ENCODE results near the gene CACFD1. TPM values are rescaled to one million over a fixed set of nuclear protein-coding genes. Genes with fewer than 3 reads are reported as not detected.

The CACFD1 gene
- total RNA-seq, 1 experiment from 2014 or later = 27.0 TPM

GRCh38 chr9:133452562-133452961, 7.2 kb upstream of the CACFD1 start:
- Histone ChIP-seq H3K36me3 (ENCODE audit: control insufficient read depth, insufficient read depth, low read length) (no peaks in the 10 kb centered on the region), H3K4me1 (no peaks in the 10 kb centered on the region), H3K9me3 (no peaks in the 10 kb centered on the region), H3K27me3 (replicated peaks; ENCODE audit: control insufficient read depth, insufficient read depth, low read length) (no peaks in the 10 kb centered on the region), H3K4me3 (ENCODE audit: low read depth, low read length) (no peak overlapping the region)
- no peak overlapping the region for H3K27ac Mint-ChIP-seq (ENCODE audit: unreplicated experiment)
- H3K27me3 Mint-ChIP-seq (ENCODE audit: insufficient read depth, unreplicated experiment) = no peaks in the 10 kb centered on the region
- POLR2A ChIA-PET = no interaction called here
- DNase-seq = no peak
- no peaks in the 10 kb centered on the region for H3K9me3 Mint-ChIP-seq (ENCODE audit: unreplicated experiment)
- no peak for TF ChIP-seq CTCF (IDR thresholded peaks at IDR 0.05; ENCODE audit: insufficient read depth in 1 of 2, low read depth in 1 of 2, low read length in 1 of 2, severe bottlenecking in 1 of 2, unreplicated experiment in 1 of 2)
- no peak overlapping the region for H3K4me3 Mint-ChIP-seq (ENCODE audit: unreplicated experiment)
- CTCF ChIA-PET = interaction anchor here (0.9 kb wide), 1 partner anchor 8 kb away, joined by 3 read pairs; no protein-coding TSS in a partner anchor
- H3K4me1 Mint-ChIP-seq (ENCODE audit: low read depth, unreplicated experiment) = no peaks in the 10 kb centered on the region
- no peaks in the 10 kb centered on the region for H3K36me3 Mint-ChIP-seq (ENCODE audit: insufficient read depth, unreplicated experiment)
- no TSS peak for BruUV-seq (replicated peaks)
- intact Hi-C loops (cut with micrococcal nuclease; ENCODE audit: unreplicated experiment) = no loop called here

GRCh38 chr9:133453651-133454050, 6.1 kb upstream of the CACFD1 start:
- no peaks in the 10 kb centered on the region for H3K36me3 Mint-ChIP-seq (ENCODE audit: insufficient read depth, unreplicated experiment)
- H3K4me1 ChIP-seq = no peaks in the 10 kb centered on the region

GRCh38 chr9:133454325-133454724, 5.5 kb upstream of the CACFD1 start:
- TF ChIP-seq CTCF (IDR thresholded peaks at IDR 0.05; ENCODE audit: insufficient read depth in 1 of 2, low read depth in 1 of 2, low read length in 1 of 2, severe bottlenecking in 1 of 2, unreplicated experiment in 1 of 2) = no peak
- Histone ChIP-seq H3K9me3 (no peaks in the 10 kb centered on the region), H3K27me3 (replicated peaks; ENCODE audit: control insufficient read depth, insufficient read depth, low read length) (no peaks in the 10 kb centered on the region), H3K4me3 (ENCODE audit: low read depth, low read length) (no peak overlapping the region), H3K4me1 (no peaks in the 10 kb centered on the region), H3K36me3 (ENCODE audit: control insufficient read depth, insufficient read depth, low read length) (no peaks in the 10 kb centered on the region)
- ChIA-PET POLR2A (interaction anchor here (0.6 kb wide), 1 partner anchor 107 kb away, joined by 3 read pairs; the partner anchor contains the start of gene MED22), CTCF (no interaction called here)
- Mint-ChIP-seq H3K27me3 (ENCODE audit: insufficient read depth, unreplicated experiment) (no peaks in the 10 kb centered on the region), H3K9me3 (ENCODE audit: unreplicated experiment) (no peaks in the 10 kb centered on the region), H3K36me3 (ENCODE audit: insufficient read depth, unreplicated experiment) (no peaks in the 10 kb centered on the region), H3K4me3 (ENCODE audit: unreplicated experiment) (no peak overlapping the region), H3K4me1 (ENCODE audit: low read depth, unreplicated experiment) (no peaks in the 10 kb centered on the region), H3K27ac (ENCODE audit: unreplicated experiment) (no peak overlapping the region)
- BruUV-seq (replicated peaks) = no TSS peak
- DNase-seq = no peak
- intact Hi-C loops (cut with micrococcal nuclease; ENCODE audit: unreplicated experiment) = no loop called here

More at GRCh38 chr9:133453651-133454050, 6.1 kb upstream of the CACFD1 start:
- Mint-ChIP-seq H3K27me3 (ENCODE audit: insufficient read depth, unreplicated experiment) (no peaks in the 10 kb centered on the region), H3K9me3 (ENCODE audit: unreplicated experiment) (no peaks in the 10 kb centered on the region), H3K4me1 (ENCODE audit: low read depth, unreplicated experiment) (no peaks in the 10 kb centered on the region), H3K27ac (ENCODE audit: unreplicated experiment) (no peak overlapping the region), H3K4me3 (ENCODE audit: unreplicated experiment) (no peak overlapping the region)
- TF ChIP-seq CTCF (IDR thresholded peaks at IDR 0.05; ENCODE audit: insufficient read depth in 1 of 2, low read depth in 1 of 2, low read length in 1 of 2, severe bottlenecking in 1 of 2, unreplicated experiment in 1 of 2) = no peak
- Histone ChIP-seq H3K9me3 (no peaks in the 10 kb centered on the region), H3K4me3 (ENCODE audit: low read depth, low read length) (no peak overlapping the region), H3K27me3 (replicated peaks; ENCODE audit: control insufficient read depth, insufficient read depth, low read length) (no peaks in the 10 kb centered on the region), H3K36me3 (ENCODE audit: control insufficient read depth, insufficient read depth, low read length) (no peaks in the 10 kb centered on the region)
- no TSS peak for BruUV-seq (replicated peaks)
- ChIA-PET POLR2A (interaction anchor here (0.6 kb wide), 1 partner anchor 106 kb away, joined by 3 read pairs; the partner anchor contains the start of gene MED22), CTCF (no interaction called here)
- DNase-seq = no peak
- intact Hi-C loops (cut with micrococcal nuclease; ENCODE audit: unreplicated experiment) = no loop called here
